ENCODE data around the gene EPB41L2.

EPB41L2 gene

DNA sequence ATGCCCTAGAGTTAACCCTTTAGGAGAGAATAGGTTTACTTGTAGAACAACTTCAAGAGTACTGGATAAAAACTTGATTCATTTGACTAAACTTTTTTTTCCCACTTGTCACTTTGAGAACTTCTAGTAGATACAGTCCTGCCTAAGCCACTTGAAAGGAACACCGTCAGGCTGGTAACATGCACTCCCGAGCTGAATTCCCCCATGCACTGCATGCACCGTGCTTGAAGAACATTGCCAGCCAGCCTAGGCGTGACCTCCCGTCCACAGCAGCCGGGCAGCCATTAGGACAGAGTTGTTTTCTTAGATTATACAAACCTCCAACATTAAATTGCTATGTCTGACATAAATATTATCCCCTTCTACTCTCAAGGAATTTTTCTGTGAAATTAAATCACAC, 183.2 kb downstream of the EPB41L2 start:
- DNase-seq (ENCODE audit: low read depth in 1 of 2, low spot score in 1 of 2), result no peak

DNA sequence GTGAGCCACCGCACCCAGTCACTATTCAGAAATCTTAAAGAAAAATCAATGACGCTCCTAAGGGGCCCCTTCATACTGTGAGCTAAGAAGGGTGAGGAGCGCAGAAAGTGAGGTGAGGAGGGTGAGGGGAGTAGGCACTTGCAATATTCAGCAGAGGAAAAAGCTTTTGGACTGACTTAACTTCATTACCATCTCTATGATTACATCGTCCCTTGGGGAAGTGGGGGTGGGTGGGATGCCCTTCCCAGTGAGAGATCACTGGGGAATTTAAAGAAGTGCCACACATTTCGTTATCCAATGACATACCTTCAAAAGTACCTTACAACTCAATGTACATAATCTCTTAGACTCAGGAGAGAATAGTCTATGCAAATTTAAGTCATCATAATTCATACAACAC, 189.3 kb downstream of the EPB41L2 start:
- DNase-seq (ENCODE audit: low read depth in 1 of 2, low spot score in 1 of 2), result no peak

DNA sequence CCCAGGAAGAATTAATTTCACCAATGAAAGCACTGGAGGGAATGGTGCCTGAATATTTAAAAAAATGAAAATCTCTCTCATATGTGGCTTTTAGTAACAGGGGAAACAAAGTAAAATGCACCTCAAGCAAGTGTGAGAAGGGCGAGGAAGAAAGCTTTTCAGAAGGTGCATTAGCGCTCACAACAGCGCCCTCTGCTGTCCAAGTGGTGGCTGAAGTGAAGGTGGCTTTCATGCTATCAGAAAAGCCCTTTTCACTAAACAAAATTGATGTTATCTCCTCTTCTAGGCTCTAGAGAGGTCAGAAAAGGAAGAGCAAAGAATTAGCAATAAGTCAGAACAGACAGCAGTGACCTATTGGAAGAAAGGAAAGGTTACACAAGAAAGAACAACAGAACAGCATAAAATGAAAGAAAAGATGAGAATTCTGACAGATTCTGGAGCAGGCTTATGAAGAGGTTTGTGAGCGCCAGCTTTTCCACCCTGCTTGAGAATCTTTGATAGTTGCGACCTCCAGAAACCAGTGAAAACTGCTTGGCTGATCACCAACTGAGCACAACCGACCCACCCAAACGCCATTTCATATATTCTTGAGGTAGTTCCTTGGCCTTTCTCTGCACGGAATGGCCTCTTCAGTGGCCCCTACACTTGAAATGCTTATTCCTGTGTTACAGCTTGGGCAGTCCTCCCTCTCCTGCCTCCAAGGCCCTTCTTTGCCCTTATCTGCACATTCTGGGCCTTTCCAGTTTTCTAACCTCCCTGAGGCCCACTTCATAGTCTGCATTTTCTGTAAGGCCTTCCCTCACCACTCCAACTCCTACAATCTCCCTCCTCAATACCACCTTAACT, 190.6 kb downstream of the EPB41L2 start:
- peak; percentile 41 to 62 for DNase-seq (ENCODE audit: low read depth in 1 of 2, low spot score in 1 of 2)

DNA sequence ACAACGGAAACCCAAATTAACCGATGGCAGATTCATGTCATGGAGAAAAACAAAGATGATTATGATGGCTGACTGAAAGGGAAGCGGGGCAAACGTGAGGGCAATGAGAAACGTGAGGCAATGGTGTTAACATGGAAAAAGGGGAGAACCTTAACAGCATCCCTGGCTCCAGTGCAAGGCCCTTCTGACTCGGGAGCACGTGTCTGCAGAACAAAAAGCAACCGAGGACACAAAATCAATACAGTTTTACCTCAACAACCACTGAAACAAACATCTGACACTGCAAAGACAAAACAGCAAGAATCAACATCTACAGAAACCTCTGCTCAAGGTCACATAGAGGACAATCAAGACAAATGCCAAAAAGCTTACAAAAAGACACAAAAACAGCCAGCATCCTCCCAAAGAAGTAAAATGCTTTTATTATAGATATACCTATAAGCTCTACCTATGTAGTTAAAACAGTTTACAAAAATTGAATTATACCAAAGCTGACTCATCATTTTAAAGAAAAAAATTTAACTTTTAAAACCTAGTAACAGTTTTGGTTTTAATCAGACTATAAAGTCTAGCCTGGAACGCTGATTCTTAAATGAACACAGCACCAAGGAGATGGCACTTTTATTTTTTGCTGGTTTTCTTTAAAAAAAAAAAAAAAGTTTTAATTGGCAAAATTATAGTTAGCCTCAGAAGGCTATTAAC, 192.7 kb downstream of the EPB41L2 start:
- DNase-seq (ENCODE audit: low read depth in 1 of 2, low spot score in 1 of 2), result no peak

DNA sequence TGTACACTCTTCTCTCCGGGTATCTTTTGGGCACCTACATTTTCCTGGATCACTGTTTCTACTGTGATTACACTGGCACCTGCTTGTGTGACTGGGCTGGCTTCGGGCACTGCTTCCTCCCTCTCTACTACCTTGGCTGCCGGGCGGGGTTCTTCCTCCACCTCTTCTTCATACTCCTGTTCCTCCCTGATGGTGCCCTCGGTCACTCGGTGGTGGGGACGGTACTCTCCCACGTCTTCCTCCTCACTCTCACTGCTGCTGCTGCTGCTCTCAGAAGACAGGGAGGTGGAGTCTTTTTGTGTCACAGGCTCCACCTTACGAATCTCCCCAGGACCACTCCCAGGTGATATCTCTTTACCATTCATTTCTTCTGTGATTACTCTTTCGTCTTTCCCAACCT, 193.4 kb downstream of the EPB41L2 start:
- DNase-seq (ENCODE audit: low read depth in 1 of 2, low spot score in 1 of 2), result no peak

DNA sequence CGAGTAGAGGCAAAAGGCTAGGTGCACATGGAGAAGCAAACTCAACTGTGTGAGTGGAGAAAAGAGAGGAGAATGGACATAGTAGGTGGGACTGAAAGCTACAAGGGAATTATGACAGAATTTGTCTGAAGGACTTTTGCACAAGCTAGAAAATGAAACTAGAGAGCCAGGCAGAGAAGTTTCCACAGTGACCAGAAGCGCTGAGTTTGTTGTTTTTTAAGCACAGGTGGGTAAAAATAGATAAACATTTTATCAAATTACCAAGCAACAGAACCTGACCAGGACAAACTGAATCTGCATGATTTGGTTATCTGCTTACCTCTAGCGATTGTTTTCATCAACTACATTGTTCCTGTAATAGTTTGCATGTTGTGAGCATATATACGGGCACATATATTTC, 197.3 kb downstream of the EPB41L2 start:
- no peak for DNase-seq (ENCODE audit: low read depth in 1 of 2, low spot score in 1 of 2)

DNA sequence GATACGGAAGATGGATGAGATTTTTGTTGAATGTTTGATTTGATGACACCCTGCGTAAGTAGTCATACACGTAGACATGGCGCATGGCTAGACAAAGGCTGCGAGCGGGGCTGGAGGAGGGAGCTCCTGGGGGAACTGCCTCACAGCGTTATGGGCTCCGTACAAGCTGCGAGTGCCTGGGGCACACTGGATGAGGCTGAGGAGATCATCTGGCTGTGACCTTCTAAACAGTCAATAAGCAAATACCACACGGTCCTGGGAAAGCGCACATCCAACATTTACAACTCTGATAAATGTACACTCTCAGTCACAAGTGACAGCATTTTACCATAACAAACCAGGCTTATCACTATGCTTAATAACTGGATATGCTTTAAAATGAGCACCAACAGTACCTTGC, 198.7 kb downstream of the EPB41L2 start:
- no peak for DNase-seq (ENCODE audit: low read depth in 1 of 2, low spot score in 1 of 2)

DNA sequence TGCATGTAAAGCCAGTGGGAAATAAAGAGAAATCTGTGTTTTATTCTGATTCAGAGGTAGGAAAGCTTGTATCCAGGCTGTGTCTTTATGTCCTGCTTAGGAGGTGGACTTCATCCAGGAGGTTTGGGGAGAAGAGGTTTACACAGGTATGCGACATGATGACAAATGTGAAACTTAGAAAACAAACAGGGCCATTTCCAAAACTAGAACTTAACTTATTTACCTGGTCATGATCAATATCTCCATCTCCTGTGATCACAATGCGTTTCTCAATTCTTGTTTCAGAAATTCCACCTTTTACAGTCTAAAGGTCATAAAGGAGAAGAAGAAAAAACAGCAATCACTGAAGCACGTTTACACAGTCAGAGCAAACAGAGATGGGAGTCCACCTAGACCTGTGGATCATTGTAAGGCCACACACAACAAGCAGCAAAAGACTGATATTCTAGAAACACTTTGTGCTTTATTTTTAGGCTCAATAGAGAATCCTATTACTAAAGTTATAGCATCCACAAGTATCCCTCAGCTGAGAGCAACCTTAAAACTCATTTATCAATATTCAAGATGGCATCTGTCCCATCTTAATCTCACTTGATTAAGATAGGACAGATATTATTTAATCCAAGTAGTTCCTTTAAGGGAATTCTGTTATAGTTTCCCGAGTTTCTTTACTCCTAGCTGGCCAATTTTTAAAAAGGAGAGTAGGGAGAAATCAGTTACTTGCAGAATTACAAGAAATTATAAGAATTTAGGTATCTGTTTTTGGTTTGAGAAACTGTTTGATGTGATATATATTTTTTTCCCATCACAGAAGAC, 199.4 kb downstream of the EPB41L2 start:
- DNase-seq (ENCODE audit: low read depth in 1 of 2, low spot score in 1 of 2), result no peak

DNA sequence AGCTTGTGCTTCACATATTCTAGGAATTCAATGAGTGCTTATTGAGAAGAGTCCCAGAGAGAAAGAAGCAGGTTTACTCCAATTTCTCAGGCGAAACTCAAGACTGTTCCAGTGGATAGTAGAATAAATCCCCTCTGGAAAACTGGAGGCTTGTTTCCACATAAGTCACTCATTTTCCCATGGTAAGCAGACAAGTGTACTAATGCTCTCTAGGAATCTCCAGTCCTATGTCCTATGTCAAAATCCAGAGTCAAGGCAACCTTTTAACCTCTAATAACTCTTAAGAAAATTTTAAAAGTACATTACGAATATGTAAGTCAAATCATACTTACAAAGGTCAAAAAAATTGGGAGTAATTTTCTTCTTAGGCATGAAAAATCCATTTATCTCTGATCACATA, 200.7 kb downstream of the EPB41L2 start:
- DNase-seq (ENCODE audit: low read depth in 1 of 2, low spot score in 1 of 2), result no peak

DNA sequence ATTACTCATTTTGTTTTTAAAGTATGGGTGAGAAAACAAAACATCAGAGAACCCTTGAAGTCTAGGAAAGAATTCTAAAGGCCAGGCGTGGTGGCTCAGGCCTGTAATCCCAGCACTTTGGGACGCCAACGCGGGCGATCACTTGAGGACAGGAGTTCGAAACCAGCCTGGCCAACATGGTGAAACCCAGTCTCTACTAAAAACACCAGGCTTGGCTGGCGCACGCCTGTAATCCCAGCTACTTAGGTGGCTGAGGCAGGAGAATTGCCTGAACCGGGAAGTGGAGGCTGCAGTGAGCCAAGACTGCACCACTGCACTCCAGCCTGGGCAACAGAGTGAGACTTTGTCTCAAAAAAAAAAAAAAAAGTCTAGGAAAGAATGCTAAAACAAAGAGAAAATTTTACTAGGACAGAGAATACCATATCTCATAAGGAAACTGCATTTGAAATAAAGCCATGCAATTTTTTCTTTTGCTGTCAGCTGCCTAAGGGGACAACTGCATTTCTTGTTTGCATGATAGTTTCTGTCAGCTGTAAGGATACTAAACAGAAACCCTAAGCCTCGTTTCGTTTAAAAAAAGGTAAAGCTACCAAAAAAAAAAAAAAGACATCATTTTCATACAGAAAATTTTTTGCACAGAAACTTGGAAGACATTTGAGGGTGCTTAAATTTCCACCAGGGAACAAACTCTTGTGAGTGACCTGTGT, 203.7 kb downstream of the EPB41L2 start:
- DNase-seq (ENCODE audit: low read depth in 1 of 2, low spot score in 1 of 2), result no peak

DNA sequence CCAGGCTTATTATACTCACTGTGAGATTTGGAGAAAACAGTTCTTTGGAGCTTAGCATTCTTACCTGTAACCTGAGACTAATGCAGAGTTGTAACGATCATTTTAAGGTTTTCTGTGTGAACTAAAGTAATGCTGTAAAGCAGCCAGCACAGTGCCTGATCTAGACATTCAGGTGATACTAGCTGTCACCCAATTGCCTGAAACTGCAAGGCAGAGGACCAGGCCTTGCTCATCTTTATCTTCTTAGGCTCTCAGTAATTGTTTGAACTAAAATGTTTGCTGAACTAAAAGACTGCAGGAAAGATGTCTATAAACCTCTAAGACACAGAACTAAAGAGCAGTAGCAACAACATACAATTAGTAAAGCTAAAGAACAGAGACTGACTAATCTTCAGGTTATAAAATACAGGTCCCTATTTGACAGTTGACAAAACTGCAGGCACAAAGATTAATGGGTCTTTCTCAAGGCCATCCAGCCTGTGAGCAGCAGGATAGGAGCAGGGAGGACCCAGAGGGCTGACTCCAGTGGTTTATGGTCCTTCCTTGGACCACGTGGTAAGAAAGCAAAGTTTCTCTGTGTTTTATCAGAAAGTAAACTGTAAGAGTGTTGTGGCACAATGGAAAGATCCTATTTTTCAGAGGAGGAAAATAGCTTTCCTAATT, 204.4 kb downstream of the EPB41L2 start:
- DNase-seq (ENCODE audit: low read depth in 1 of 2, low spot score in 1 of 2), result no peak

DNA sequence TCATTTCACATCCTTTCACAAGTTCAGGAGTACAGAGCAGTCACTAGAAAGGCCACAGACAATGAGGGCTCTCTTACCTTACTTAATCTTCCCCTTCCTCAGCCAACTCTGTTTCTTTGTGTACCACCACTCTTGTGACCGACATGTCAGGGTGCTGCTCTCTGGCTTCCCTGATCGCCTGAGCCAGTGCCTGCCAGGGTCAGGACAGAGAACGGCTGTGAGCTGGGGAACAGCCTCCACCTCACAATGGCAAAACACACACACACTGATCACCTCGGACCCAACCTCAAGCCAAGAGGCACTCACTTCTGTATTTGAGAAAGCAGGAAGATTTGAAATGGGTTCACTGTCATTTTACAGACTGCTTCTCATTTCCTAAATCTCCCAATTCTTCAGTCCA, 205.0 kb downstream of the EPB41L2 start:
- no peak for DNase-seq (ENCODE audit: low read depth in 1 of 2, low spot score in 1 of 2)

DNA sequence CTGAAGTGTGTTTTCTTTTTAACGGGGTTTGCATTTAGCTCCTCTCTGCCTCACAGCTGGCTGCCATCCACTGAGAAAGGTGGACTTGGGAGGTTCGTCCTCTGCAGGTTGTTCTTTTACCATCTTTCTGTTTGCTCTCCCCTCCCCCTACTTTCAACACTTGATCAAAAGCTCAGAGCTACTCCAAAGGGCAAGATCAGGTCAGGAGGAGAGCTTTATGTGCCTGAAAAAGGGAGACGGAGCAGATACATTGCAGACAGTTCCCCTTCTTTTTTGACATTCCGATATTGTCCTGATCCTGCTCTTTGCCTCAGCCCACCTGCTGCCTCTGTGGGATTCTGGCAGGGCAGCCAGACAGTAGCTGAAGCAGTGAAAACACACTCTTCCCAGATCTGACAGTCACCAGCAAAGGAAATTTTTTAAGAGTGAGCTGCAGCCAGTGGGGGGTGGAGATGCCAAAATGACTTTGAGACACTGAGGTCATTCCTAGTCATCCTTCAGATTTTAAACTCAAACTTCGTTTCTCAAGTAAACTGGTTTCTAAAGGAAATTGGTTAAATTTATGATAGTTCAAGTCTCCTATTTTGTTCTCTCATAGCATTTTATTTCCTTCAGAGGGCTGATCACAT, 209.4 kb downstream of the EPB41L2 start:
- no peak for DNase-seq (ENCODE audit: low read depth in 1 of 2, low spot score in 1 of 2)

DNA sequence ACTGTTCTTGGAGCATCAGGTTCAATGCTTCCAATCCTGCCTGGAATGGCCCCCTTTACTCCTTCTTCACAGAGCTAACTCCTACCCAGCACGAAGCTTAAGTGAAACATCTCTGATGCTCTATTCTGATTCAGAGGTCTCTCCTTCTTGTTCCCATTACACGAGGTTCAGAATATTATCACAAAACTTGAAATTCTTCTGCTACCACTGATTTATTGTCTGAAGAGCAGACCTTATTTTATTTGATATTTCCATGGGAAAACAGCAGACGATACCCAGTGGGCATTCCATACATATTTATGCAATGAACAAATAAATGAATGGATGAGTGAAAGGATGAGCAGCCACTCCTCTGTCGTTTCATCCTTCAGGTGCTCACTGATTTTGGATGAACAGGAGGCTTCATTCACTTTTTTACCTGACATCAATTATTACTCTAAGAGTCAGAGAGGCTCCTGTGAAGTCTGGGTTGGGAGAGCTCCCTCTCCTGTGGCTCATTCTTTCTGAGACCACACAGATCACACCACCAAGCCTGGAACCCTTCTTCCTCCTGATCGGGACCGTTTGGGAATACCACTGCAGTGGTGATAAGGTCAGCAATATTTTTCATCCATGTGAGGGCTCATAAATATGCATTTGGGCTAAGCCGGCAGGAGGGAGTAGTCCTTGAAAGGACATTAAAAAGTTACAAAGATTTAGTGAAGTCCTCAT, 210.0 kb downstream of the EPB41L2 start:
- DNase-seq (ENCODE audit: low read depth in 1 of 2, low spot score in 1 of 2), result no peak

DNA sequence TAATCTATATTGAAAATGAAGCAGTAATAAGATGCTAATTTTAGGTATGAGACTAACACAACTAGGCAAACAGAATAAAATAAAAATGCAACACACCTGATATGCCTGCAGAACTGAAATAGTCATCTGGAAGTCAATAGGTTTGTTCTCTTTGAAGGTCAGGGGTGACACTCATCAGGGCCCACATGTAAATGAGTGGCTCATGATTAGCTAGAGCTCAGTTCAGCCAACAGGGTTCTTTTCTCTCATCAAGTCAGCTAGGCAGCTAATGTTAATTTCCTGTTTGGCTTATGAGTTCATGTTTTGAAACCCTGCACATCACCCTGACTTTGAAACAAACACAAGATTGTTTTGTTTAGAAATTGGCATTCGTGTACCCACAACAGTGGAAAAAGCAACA, 212.0 kb downstream of the EPB41L2 start:
- no peak for DNase-seq (ENCODE audit: low read depth in 1 of 2, low spot score in 1 of 2)

DNA sequence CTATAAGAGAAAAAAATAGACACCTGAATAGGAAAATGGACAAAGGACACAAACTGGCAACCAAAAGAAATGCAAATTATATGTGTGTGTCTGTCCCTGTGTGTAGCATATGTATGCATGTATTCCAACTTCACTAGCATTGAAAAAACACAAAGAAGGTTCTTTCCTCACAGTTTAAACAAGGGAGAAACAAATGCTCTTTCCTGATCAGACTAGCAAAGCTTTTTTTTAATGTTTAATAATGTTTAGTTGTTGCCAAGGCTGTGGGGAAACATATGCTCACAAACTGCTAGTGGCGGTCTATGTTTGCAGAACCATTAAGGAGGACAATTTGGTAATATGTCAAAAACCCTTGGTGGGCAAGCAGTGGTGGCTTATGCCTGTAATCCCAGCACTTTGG, 213.5 kb downstream of the EPB41L2 start:
- DNase-seq (ENCODE audit: low read depth in 1 of 2, low spot score in 1 of 2), result no peak

DNA sequence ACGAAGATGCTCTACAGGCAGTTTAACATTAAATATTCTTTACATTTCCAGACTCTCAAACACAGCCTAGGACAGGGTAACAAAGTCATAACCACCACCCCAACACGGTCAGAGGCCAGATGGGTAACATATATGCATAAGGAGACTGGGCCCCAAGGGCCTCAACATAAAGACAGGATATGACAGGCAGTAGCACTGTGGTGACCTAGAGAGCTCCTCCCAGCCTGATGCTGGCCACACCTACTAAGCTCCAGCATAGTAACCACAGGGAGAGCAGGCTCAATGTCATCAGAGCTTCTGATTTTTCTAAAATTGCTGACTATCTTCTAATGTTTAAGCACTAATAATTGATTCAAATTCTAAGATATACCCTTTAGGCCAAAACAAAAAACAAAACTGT, 214.1 kb downstream of the EPB41L2 start:
- no peak for DNase-seq (ENCODE audit: low read depth in 1 of 2, low spot score in 1 of 2)

DNA sequence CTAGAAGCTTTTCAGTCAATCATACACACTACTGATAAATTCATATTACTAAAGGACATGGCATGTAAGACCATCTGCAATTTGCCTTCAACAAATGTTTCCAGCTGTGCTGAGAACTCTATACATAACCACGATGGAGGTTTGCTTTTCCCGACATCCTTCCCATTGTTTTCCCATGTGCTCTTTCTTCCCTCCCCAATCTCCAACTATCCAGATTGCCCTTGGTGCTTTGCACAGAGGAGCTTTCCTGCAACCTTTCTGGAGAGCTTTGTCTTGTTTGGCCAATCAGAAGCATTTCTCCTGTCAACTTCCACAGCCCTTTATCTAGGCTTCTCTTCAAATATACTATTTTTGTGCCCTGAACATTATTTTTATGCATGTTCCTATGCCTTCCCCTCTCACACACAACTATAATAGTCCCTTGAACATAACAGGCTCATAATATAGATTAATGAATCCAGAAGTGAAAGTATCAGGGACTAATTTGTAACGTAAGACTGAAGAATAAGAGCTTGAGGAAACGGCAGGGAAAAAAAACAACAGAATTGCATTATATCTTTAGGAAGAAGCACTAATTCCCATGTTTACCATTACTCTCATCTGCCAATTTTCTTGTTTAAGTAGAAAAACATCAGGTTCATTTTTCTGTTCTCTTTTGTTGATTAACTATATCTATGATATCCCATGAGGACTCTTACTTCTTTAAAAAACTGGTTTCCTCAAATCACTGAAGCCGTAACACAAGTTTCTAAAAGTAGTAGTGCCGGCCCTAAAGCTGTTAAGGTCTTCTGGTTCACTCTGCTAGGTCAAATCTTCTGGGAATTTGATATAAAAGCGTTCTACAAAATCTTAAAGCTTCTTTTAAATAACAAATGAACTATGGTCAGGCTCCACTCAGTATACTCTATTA, 215.8 kb downstream of the EPB41L2 start:
- no peak for DNase-seq (ENCODE audit: low read depth in 1 of 2, low spot score in 1 of 2)

DNA sequence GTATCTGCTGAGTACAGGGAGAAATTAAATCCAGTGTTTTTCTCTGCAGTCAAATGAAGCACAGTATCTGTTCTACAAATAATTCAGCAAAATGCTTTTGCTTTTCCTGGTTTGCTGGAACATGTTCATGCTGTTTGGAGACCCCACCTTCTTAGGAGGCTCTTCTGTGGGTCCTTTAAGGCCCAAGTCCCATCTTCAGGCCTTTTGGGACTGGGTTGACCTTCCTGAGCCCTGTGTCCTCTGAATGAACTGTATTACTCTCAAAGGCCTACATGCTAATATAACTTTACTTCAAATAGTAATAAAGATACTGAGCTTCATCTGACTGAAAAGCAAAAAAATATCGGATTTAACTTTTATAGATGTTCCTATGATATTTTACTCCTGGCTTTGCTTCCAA, 216.5 kb downstream of the EPB41L2 start:
- DNase-seq (ENCODE audit: low read depth in 1 of 2, low spot score in 1 of 2), result no peak
